Frontal cortex (tissue), 4 donors: ENCODE data around the gene PRKAG2. TPM values are rescaled to one million over a fixed set of nuclear protein-coding genes. Genes with fewer than 3 reads are reported as not detected.

Experiments
- DNase-seq, 2 donors: peaks; one replicate each; pipeline ENCODE4 v3.0.0; 2012; ENCODE audit warnings: low spot score in 2 of 2
- FAIRE-seq: peaks from 2 replicates; lab custom pipeline; 2012; peaks lifted over from hg19 to GRCh38; lab: Jason Lieb, UNC
- total RNA-seq: library from RNA; depleted of rRNA; stranded (reverse); fragments of >200 nt; gene quantifications from one replicate; pipeline ENCODE4 v1.2.3, GENCODE V29; 2014
- donor health status: control.
- donor health status: control.
- donor health status: control.

PRKAG2 gene
- total RNA-seq, 1 donor from 2014 or later: 29.8 TPM

DNA sequence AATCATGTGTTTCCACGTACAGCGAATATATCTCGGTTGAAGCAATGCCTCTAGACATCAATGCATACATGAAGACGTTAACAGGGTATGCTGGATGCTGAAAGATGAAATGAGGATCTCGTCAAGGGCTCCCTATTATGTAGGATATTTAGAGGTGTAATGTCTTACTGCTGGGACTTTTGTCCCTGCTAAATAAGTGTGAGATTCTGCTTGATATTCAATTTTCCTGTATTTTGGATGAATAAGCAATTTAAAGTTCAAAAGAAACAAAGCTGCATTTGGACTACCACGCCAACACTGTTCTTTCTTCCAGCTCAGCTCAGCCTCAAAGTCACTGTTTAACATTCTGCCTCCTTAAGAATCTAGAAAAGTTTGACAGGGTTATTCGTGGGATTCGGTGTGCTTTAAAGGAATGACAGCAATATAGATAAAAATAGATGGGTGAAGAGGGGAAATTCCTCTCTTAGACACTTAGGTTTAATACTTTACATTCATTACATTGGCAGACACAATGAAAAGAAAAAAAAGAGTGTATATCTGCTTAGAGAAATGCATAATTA, 247.1 kb downstream of the PRKAG2 start:
- FAIRE-seq (no peak), DNase-seq (no peak)

DNA sequence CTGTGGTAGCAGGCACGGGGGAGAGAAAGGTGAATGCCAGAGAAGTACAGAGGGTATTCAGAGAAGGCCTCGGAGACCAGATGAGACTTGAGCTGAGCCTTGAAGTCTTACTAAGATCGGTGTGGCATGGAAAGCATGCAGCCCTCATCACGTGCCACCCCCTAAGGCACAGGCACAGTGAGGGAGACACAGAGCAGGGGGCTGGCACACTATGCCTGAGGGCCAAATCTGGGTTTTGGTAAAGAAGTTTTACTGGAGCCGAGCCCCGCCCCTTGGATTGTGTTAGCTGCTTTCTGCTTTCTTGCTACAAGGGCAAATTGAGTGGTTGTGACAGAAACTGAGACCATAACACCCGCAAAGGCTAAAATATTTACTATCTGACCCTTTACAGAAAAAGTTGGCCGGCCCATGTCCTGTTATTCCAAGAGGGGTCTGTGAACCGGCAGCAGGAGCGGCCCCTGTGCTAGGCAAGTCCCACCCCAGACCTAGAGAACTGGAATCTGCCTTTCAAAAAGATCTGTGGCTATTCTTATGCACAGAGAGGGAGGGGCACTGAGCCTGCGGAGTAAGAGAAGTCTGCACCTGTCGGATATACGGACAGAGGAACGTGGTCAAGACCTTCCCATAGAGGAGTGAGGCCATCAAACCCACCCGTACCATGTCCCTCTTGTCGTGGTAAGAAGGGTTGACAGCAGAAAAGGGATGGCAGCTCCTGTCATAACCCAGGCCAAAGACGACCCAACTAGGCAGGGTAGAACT, 247.9 kb downstream of the PRKAG2 start:
- no peak for FAIRE-seq
- no peak for DNase-seq

DNA sequence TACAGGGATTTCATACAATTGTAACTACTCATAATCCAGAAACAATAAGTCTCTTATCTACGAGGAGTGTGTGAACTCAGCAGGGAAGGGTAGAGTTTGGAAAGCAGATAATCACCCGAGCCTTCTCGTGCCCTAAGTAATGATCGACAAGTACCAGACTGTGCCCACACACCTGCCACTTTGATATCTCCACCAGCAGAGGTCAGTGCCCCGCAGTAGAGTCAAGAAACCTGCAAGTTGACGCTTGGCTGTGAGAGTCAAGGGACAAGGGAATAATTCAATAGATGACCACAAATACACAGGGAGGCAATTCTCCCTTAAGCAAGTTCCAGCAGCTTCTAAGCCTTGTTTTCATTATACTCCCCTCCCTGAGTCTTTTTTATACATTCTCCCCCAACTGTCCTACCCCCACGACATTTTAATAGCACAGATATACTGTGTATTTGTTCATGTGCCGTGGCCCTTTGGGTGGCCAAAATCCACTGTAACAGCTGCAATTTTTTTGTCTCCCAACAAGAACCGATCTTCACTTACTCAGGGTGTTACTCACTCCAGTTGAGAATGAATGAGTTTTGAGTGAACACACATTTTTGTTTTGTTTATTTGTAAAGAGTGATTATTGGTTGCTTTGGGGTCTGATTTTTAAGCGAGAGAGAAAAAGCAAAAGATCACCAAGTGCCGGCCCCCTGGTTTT, 250.3 kb downstream of the PRKAG2 start:
- FAIRE-seq (no peak), DNase-seq (no peak)

DNA sequence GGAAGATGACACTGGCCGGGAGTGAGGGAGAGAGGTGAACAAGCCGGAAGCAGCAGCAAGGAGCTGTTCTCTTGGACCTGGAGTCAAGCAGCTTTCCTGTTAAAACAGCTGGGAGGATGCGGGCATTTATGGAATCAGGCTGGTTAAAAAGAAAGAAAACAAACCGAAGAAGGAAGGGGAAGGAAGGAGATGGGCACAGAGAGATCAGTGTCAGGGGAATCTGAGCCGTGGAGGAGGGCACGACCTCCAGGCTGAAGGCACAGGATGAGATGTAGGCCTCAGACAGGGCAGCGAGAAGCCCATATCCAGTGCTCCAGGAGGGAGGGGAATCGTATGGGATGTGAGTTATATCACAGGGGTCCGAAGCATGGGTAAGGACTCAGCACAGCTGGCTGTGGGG, 251.3 kb downstream of the PRKAG2 start:
- FAIRE-seq (no peak), DNase-seq (no peak)

DNA sequence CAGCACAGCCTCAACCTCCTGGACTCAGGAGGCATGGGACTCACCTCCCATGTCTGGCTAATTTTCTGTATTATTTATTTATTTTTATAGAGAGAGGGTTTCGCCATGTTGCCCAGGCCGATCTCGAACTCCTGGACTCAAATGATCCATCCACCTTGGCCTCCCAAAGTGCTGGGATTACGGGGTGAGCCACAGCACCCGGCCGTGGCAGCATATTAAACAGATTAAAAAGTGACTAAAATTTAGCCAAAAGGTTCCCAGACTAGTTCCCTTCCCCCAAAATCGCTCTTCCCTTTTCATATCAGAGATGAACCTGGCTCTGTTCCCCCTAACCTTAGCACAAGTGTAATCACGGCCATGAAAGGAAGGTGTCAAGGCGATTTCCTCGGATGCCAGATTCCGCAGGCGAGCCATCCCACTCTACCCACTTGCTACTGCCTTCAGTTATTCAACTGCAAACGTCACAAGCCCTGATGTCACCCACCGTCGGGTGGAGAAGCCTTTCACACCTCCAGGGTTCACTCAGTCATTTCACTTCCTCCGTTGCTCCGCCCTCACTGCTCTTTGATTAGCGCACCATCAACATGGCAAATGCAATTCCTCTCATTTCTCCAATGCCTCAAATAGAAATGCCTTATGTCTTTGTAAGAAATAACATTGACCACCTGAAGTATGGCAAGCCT, 252.5 kb downstream of the PRKAG2 start:
- no peak for DNase-seq
- FAIRE-seq: no peak

DNA sequence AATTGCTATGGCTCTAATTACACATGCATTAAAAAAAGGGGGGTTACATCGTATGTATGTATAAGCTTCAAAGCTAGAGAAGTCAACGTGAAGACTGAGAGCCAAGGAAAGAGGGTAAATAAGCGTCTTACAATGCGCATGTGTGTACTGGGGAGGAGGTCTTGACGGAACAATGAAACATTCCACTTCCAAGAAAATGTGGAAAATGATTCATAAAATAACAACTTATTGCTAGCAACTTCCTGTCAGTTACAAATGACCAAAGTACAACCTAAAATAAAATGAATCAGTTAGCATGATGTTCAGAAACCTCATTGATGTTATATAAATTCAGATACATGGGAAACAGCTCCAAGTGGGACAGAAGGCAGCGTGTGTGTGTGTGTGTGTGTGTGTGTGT, 253.1 kb downstream of the PRKAG2 start:
- FAIRE-seq: no peak

DNA sequence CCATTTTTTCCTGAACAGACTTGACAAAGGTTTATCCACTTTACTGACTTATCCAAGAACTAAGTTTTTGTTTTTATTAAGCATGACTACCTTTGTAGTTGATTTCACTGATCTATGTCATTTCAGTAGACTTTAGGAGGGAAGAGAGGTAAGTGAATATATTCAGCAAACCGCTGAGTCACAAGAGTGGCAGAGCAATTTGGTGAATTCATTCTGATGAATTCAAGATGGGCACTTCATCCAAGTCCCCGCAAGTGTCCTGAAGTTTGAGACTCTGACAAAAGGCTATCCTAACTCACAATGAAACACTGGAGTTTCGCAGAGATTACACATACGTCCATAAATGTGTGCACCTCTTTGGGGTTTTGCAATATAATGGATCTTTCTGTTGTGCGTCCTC, 255.0 kb downstream of the PRKAG2 start:
- FAIRE-seq (no peak), DNase-seq (no peak)

More for the DNA sequence above, 253.1 kb downstream of the PRKAG2 start:
- no peak for DNase-seq

DNA sequence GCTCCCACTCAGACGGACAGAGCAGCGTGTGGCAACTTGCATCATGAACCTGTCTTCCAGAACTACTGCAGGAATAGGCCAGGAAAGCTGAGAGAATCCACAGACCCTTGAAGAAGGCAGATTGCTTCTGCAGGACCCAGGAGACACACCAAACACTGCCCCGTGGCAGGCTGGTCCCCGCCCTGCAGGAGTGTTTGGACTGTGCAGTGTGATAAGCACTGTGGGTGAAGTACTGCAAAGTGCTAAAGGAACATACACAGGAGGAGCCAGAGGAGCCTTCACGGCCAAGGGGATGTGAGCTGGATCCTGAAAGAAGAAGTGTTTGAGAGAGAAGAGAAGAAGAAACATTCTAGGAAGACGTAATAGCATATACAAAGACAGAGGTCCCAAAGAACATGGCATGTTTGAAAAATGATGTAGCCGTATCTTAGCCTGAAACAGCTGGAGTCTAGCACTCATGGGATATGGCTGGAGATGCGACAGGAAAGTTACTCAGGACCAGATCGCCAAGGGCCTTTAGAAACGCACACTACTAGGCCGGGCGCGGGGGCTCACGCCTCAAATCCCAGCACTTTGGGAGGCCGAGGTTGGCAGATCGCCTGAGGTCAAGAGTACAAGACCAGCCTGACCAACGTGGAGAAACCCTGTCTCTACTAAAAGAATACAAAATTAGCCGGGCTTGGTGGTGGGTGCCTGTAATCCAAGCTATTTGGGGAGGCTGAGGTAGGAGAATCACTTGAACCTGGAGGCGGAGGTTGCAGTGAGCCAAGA, 260.3 kb downstream of the PRKAG2 start:
- DNase-seq: no peak
- FAIRE-seq: no peak

DNA sequence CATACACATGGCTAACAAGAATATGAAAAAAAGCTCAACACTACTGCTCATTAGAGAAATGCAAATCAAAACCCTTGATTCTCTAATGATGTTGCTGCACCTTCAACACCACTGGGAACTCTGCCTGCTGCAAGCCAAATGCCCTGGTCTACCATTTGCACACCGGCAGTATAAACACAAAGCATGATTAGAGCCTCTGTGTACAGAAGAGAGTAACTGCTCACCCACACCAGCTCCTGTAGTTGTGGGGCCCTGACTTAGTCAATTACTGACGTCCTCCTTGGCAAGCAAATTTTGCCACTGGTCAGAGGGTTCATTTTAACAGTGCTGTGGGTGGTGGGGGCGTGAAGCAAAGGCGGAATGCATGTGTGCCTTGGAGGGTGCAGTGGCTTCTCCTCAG, 261.1 kb downstream of the PRKAG2 start:
- no peak for DNase-seq
- FAIRE-seq: no peak

DNA sequence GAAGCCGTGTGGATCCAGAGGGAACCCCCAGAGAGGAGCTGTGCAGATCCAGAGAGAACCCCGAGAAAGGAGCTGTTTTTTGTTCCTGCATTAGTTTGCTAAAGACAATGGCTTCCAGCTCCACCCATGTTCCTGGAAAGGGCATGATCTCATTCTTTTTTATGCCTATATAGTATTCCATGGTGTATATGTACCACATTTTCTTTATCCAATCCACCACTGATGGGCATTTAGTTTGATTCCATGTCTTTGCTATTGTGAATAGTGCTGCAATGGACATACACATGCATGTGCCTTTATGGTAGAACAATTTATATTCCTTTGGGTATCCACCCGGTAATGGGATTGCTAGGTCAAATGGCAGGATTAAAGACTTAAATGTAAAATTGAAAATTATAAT, 261.9 kb downstream of the PRKAG2 start:
- no peak for FAIRE-seq
- no peak for DNase-seq

DNA sequence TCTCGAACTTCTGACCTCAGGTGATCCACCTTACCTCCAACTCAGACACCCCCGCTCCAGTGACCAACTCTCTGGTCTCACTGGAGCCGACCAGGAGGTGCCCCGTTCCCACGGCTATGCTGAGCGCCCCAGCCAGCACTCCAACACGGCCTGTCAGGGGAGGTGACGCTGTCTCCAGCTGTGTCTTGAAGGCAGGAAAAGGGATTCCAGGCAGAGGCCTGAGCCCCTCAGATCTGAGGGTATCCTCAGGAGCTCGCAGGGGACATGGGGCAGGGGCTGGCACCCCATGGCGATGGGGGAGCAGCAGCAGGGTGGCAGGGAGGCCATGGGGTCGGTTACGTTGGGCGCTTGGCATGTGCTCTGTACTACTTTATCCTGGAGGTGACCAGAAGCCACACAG, 262.9 kb downstream of the PRKAG2 start:
- DNase-seq (no peak), FAIRE-seq (no peak)

DNA sequence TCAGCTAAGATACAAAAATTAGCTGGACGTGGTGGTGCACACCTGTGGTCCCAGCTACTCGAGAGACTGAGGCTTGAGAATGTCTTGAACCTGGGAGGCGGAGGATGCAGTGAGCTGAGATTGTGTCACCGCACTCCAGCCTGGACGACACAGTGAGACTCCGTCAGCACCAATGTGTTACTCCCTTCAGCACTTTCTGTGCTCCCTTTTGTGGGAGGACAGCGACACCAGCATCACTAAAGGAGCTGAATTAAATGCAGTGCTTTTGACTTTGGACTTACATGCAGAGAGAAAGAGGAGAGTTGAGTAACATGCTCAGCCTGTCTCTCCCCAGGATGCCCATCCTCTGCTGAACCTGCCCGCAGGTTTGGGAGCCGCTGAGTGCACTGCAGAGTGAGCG, 265.0 kb downstream of the PRKAG2 start:
- no peak for FAIRE-seq
- DNase-seq: no peak

DNA sequence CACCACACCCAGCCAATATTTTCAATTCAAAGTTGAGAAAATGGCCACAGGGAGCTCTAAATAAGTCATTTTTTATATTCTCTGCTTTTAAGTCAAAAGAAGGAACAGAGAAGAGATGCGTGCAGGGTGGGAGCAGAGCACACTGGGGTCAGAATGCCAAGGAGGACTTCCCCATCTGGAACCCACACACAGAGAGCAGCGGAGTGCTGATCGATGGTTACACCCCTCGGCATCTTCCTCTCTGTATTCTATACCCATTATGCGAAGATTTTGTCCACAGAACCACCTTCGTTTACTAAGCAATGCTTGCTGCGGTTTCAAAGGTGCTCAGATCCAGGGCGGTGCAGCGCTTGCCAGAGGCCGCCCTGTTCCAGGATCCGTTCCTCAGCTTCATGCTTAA, 265.9 kb downstream of the PRKAG2 start:
- no peak for FAIRE-seq
- DNase-seq: no peak

DNA sequence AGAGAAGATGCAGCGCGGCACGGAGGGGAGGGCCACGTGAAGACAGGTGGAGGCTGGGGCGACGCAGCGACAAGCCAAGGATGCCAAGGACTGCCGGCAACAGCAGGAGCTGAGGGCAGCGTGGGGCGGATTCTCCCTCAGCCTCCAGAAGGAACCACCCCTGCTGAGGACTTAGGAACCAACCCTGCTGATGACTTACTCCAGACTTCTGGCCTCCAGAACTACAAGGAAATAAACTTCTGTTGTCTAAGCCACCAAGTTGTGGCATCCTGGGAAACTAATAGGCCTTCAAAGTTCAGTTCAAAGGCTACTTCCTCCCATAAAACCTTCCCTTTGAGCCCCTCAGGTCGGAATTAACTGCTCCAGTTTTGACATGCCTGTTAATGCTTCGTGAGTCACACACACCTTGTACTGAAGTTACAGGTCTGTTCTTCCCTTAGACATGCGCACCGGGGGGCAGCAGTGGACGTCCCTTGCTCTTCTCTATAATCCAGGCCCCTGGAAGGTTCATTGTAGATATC, 268.8 kb downstream of the PRKAG2 start:
- FAIRE-seq: no peak

DNA sequence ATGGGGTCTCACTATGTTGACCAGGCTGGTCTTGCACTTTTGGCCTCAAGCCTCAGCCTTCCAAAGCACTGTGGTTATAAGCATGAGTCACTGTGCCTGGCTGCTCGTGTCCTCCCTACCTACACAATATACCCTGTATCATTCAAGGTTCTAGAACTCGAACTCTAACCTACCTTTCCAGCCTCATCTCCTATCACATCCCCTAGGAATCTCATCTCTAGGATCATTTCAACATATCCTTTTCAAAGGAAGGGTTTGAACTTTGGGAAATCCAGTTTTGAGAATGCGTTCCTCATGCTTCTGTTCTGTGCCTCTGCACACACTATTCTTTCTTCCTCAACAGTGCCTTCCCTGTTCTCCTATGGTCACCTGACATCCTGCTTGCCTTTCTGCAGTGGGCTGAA, 269.4 kb downstream of the PRKAG2 start:
- DNase-seq (no peak), FAIRE-seq (no peak)

More for the DNA sequence above, 268.8 kb downstream of the PRKAG2 start:
- DNase-seq: no peak

DNA sequence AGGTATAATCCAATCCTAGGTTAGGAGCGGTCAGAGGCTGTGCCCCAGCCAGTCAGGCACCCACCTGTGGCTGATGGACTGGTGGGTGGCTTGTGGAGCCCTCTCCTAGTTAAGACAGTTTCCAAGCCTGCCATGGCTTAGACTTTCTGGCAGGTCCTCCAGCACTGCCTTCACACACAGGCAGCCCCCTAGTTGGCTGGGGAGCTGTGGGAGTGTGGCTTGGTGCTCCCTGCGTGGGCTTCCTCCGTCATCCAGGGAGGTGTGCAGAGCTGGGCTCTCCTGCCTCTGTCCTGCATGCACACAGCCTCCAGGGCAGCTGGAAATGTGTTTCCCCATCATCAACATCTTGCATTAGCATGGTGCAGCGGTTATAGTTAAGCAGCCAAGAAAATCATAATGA, 273.0 kb downstream of the PRKAG2 start:
- no peak for DNase-seq
- no peak for FAIRE-seq

DNA sequence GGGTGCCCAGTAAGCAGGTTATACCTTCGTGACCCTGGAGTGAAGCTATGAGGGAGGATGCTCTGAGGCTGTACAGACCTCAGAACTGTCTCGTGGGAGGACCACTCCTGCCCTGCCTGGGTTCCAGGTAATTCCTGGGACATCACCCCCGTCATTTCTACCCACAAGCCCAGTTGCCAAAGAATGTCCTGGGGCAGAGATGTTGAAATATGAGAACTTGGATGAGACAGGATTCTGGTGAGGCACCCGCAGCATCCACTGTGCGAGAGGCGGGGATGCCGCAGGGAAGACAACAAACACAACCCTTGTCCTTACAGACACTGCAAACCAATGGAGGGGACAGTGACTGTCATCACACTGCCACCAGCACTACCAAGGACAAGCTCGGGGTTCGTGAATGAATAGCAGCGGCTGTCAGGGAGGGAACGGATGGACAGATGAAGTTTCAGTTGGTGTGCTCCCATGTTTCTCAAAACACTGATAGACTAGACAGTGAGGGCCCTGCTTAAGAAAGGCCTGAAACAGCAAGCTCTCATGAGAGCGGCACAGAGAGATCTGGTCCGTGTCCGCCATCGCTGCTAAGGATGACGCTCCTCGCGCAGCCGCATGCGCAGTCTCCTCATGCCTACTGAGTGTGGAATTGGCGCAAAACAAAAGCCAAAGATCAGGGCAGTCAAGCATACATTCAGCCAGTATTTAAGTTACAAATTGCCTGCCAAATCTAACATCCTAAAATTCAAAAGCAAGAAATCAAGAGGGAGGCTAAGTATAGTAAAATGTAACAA, 275.2 kb downstream of the PRKAG2 start:
- FAIRE-seq: no peak
- DNase-seq: no peak

DNA sequence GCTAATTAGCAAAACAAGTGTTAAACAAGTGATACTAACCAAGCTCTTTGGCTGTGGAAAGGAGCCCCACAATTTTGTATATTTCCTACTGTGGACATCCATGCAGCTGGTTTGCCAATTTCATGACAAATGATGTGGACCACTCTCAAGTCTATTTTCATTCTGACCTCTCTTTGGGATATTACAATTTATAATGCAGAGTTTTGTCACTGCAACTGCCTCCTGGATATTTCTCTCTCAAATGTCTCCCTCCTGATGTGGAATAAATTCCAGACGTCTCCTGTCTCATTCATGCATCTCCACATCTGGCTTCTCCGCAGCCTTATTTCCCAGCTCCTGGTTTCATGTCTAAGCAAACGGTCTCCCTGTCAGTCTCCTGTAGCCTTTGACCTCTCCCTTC, 276.6 kb downstream of the PRKAG2 start:
- DNase-seq (no peak), FAIRE-seq (no peak)
